Activated CD8-positive, alpha-beta T cell treated with anti-CD3 and anti-CD28 coated beads, Interleukin-2, amount 10 ng/mL, durations not matched to agents 7 days and 5 days (primary cell): ENCODE data around the gene CEP55. TPM values are rescaled to one million over a fixed set of nuclear protein-coding genes. Genes with fewer than 3 reads are reported as not detected.

ENCODE experiments used
- ATAC-seq: fragments of 150-1000 bp; cut with Tn5 transposase; one replicate; pipeline ENCODE4 v1.10.0; 2021; ENCODE audit warnings: moderate library complexity
- CTCF ChIA-PET: fragments of 350-600 bp; sonication (Branson Sonifier 250); formaldehyde crosslinking; loops from one replicate; lab custom pipeline; 2021; ENCODE audit warnings: antibody characterized with exemption; lab: Charles Lee
- POLR2A ChIA-PET: fragments of 350-600 bp; sonication (Branson Sonifier 250); formaldehyde crosslinking; loops from one replicate; lab custom pipeline; 2021; ENCODE audit warnings: antibody characterized with exemption; lab: Charles Lee
- DNase-seq: peaks from one replicate; pipeline ENCODE4 v3.0.0-alpha.2; 2020
- H3K27ac Mint-ChIP-seq: one replicate; pipeline ENCODE4 v1.8.0; 2021; ENCODE audit warnings: mild to moderate bottlenecking, mixed read lengths
- H3K27me3 Mint-ChIP-seq: one replicate; pipeline ENCODE4 v1.8.0; 2021; ENCODE audit warnings: low read depth, mixed read lengths
- H3K36me3 Mint-ChIP-seq: one replicate; pipeline ENCODE4 v1.8.0; 2021; ENCODE audit warnings: low read depth, mixed read lengths
- H3K4me1 Mint-ChIP-seq: one replicate; pipeline ENCODE4 v1.8.0; 2021; ENCODE audit warnings: low read depth, mixed read lengths
- H3K4me3 Mint-ChIP-seq: one replicate; pipeline ENCODE4 v1.8.0; 2021; ENCODE audit warnings: mild to moderate bottlenecking, mixed read lengths
- H3K9me3 Mint-ChIP-seq: one replicate; pipeline ENCODE4 v1.8.0; 2022; ENCODE audit warnings: mixed read lengths; ENCODE audit not compliant: insufficient read depth
- total RNA-seq, 2 experiments: library from RNA; stranded (reverse); gene quantifications; one replicate each; pipeline ENCODE4 v1.2.3, GENCODE V29; 2021

The CEP55 gene
- total RNA-seq, 2 experiments from 2014 or later: 81.1 TPM

- ChIA-PET POLR2A (no interaction called here), CTCF (interaction anchor here (0.8 to 6.7 kb wide), 3 partner anchors 11 to 97 kb away, joined by 3 to 33 read pairs (median 10); partner anchors contain the start of gene MYOF)
- no peaks in the 10 kb centered on the region for H3K9me3 Mint-ChIP-seq
- DNase-seq: no peak
- no peaks in the 10 kb centered on the region for H3K4me1 Mint-ChIP-seq
- no peaks in the 10 kb centered on the region for H3K27me3 Mint-ChIP-seq
- no peak overlapping the region for H3K4me3 Mint-ChIP-seq
- H3K36me3 Mint-ChIP-seq: no peaks in the 10 kb centered on the region
- no peak overlapping the region for H3K27ac Mint-ChIP-seq
- no peak for ATAC-seq
Observed at GRCh38 chr10:93471110-93471651, 25.2 kb upstream of the CEP55 start.

GRCh38 chr10:93473161-93473560, 23.3 kb upstream of the CEP55 start:
- H3K27me3 Mint-ChIP-seq: no peaks in the 10 kb centered on the region
- H3K9me3 Mint-ChIP-seq: no peaks in the 10 kb centered on the region
- no peak overlapping the region for H3K27ac Mint-ChIP-seq
- DNase-seq: no peak
- ChIA-PET POLR2A (interaction anchor here (0.7 kb wide), 1 partner anchor 145 kb away, joined by 3 read pairs; no protein-coding TSS in a partner anchor), CTCF (interaction anchor here (2.4 to 6.7 kb wide), 2 partner anchors 9 to 96 kb away, joined by 13 to 33 read pairs; partner anchors contain the start of gene MYOF)
- H3K4me3 Mint-ChIP-seq: no peak overlapping the region
- ATAC-seq: no peak
- H3K36me3 Mint-ChIP-seq: no peaks in the 10 kb centered on the region
- H3K4me1 Mint-ChIP-seq: no peaks in the 10 kb centered on the region

- ATAC-seq (no peak), DNase-seq (no peak)
- POLR2A ChIA-PET: interaction anchor here (0.7 kb wide), 1 partner anchor 145 kb away, joined by 3 read pairs; no protein-coding TSS in a partner anchor
- no peaks in the 10 kb centered on the region for H3K27me3 Mint-ChIP-seq
- H3K4me3 Mint-ChIP-seq: no peak overlapping the region
- H3K27ac Mint-ChIP-seq: no peak overlapping the region
- no peaks in the 10 kb centered on the region for H3K4me1 Mint-ChIP-seq
- no peaks in the 10 kb centered on the region for H3K9me3 Mint-ChIP-seq
- no peaks in the 10 kb centered on the region for H3K36me3 Mint-ChIP-seq
- CTCF ChIA-PET: interaction anchor here (2.4 to 6.7 kb wide), 2 partner anchors 8 to 97 kb away, joined by 13 to 33 read pairs; partner anchors contain the start of gene MYOF
Observed at GRCh38 chr10:93473804-93474472, 22.5 kb upstream of the CEP55 start.

GRCh38 chr10:93475227-93475626, 21.2 kb upstream of the CEP55 start:
- ChIA-PET POLR2A (no interaction called here), CTCF (interaction anchor here (6.7 kb wide), 1 partner anchor 99 kb away, joined by 33 read pairs; no protein-coding TSS in a partner anchor)
- DNase-seq: no peak
- no peak overlapping the region for H3K4me3 Mint-ChIP-seq
- H3K27me3 Mint-ChIP-seq: no peaks in the 10 kb centered on the region
- no peaks in the 10 kb centered on the region for H3K9me3 Mint-ChIP-seq
- no peak overlapping the region for H3K27ac Mint-ChIP-seq
- H3K36me3 Mint-ChIP-seq: no peaks in the 10 kb centered on the region
- H3K4me1 Mint-ChIP-seq: no peaks in the 10 kb centered on the region
- no peak for ATAC-seq

- H3K27me3 Mint-ChIP-seq: peaks cover 3% of the 10 kb centered on the region
- no peaks in the 10 kb centered on the region for H3K9me3 Mint-ChIP-seq
- DNase-seq (no peak), ATAC-seq (no peak)
- no peaks in the 10 kb centered on the region for H3K4me1 Mint-ChIP-seq
- H3K36me3 Mint-ChIP-seq: no peaks in the 10 kb centered on the region
- H3K27ac Mint-ChIP-seq: no peak overlapping the region
- no peak overlapping the region for H3K4me3 Mint-ChIP-seq
- ChIA-PET POLR2A (no interaction called here), CTCF (interaction anchor here (6.7 kb wide), 1 partner anchor 99 kb away, joined by 33 read pairs; no protein-coding TSS in a partner anchor)
Observed at GRCh38 chr10:93475871-93476270, 20.5 kb upstream of the CEP55 start.

GRCh38 chr10:93476756-93477155, 19.7 kb upstream of the CEP55 start:
- Mint-ChIP-seq H3K4me1 (peaks cover 2% of the 10 kb centered on the region), H3K4me3 (no peak overlapping the region), H3K27ac (no peak overlapping the region), H3K36me3 (no peaks in the 10 kb centered on the region), H3K9me3 (no peaks in the 10 kb centered on the region), H3K27me3 (peaks cover 7% of the 10 kb centered on the region)
- CTCF ChIA-PET: interaction anchor here (6.7 kb wide), 1 partner anchor 100 kb away, joined by 33 read pairs; no protein-coding TSS in a partner anchor
- ATAC-seq (no peak), DNase-seq (no peak)
- POLR2A ChIA-PET: no interaction called here

- POLR2A ChIA-PET: no interaction called here
- Mint-ChIP-seq H3K4me1 (peaks cover 11% of the 10 kb centered on the region), H3K9me3 (no peaks in the 10 kb centered on the region), H3K4me3 (no peak overlapping the region), H3K27me3 (peaks cover 17% of the 10 kb centered on the region), H3K27ac (no peak overlapping the region), H3K36me3 (no peaks in the 10 kb centered on the region)
- CTCF ChIA-PET: interaction anchor here (10.2 kb wide), 1 partner anchor 103 kb away, joined by 521 read pairs; no protein-coding TSS in a partner anchor
- DNase-seq: no peak
- ATAC-seq: no peak
Observed at GRCh38 chr10:93478873-93479272, 17.5 kb upstream of the CEP55 start.

GRCh38 chr10:93481637-93482144, 14.7 kb upstream of the CEP55 start:
- ChIA-PET CTCF (interaction anchor here (0.6 to 10.2 kb wide), 34 partner anchors 8 to 1063 kb away, joined by 3 to 521 read pairs (median 9); partner anchors contain the start of gene CEP55), POLR2A (interaction anchor here (0.7 to 1.2 kb wide), 4 partner anchors 15 to 107 kb away, joined by 3 to 5 read pairs (median 3); partner anchors contain the start of gene CEP55)
- H3K27me3 Mint-ChIP-seq: peaks cover 21% of the 10 kb centered on the region
- H3K36me3 Mint-ChIP-seq: no peaks in the 10 kb centered on the region
- ATAC-seq (no peak), DNase-seq (no peak)
- H3K27ac Mint-ChIP-seq: no peak overlapping the region
- H3K4me3 Mint-ChIP-seq: peak overlapping the region; percentile 82
- H3K9me3 Mint-ChIP-seq: no peaks in the 10 kb centered on the region
- H3K4me1 Mint-ChIP-seq: peaks cover 11% of the 10 kb centered on the region

GRCh38 chr10:93482145-93482834, 14.1 kb upstream of the CEP55 start, which contains the start of gene MYOF:
TSS of gene MYOF (minus strand) at chr10:93482334. CDS start at chr10:93482194, 140 bp downstream.
- POLR2A ChIA-PET: interaction anchor here (0.7 to 1.2 kb wide), 4 partner anchors 14 to 108 kb away, joined by 3 to 5 read pairs (median 3); partner anchors contain the start of gene CEP55
- peaks cover 21% of the 10 kb centered on the region for H3K27me3 Mint-ChIP-seq
- CTCF ChIA-PET: interaction anchor here (0.6 to 10.2 kb wide), 36 partner anchors 9 to 1062 kb away, joined by 3 to 521 read pairs (median 8); partner anchors contain the start of gene CEP55

GRCh38 chr10:93485690-93486089, 10.7 kb upstream of the CEP55 start:
- no peak overlapping the region for H3K27ac Mint-ChIP-seq
- H3K9me3 Mint-ChIP-seq: no peaks in the 10 kb centered on the region
- CTCF ChIA-PET: interaction anchor here (10.2 kb wide), 1 partner anchor 110 kb away, joined by 521 read pairs; no protein-coding TSS in a partner anchor
- no peak overlapping the region for H3K4me3 Mint-ChIP-seq
- H3K27me3 Mint-ChIP-seq: peaks cover 31% of the 10 kb centered on the region
- peaks cover 11% of the 10 kb centered on the region for H3K4me1 Mint-ChIP-seq
- no peak for DNase-seq
- POLR2A ChIA-PET: no interaction called here
- H3K36me3 Mint-ChIP-seq: no peaks in the 10 kb centered on the region
- ATAC-seq: no peak

More at GRCh38 chr10:93482145-93482834, 14.1 kb upstream of the CEP55 start, which contains the start of gene MYOF:
- DNase-seq (peak; percentile 69), ATAC-seq (peak; percentile 87)
- H3K4me3 Mint-ChIP-seq: peak within 1 kb of the TSS; percentile 82
- peaks cover 11% of the 10 kb centered on the region for H3K4me1 Mint-ChIP-seq
- no peaks in the 10 kb centered on the region for H3K9me3 Mint-ChIP-seq
- H3K27ac Mint-ChIP-seq: peak within 1 kb of the TSS; percentile 30
- no peaks in the 10 kb centered on the region for H3K36me3 Mint-ChIP-seq
